Brain microvascular endothelial cell (primary cell): ENCODE measurements around the gene UHRF1.

Source experiments
- DNase-seq: peaks from one replicate; pipeline ENCODE4 v3.0.0-alpha.2; 2020
- H3K27ac ChIP-seq: fragments of 250-450 bp; sonication (Bioruptor Pico); 2 replicates; pipeline ENCODE4 v1.5.1; 2020; ENCODE audit warnings: mild to moderate bottlenecking, moderate library complexity
- H3K27me3 ChIP-seq: fragments of 250-450 bp; sonication (Bioruptor Pico); replicated peaks from 2 replicates; pipeline ENCODE4 v1.5.1; 2020; ENCODE audit warnings: mild to moderate bottlenecking
- H3K36me3 ChIP-seq: fragments of 250-450 bp; sonication (Bioruptor Pico); replicated peaks from 2 replicates; pipeline ENCODE4 v1.5.1; 2020; ENCODE audit warnings: mild to moderate bottlenecking
- H3K4me3 ChIP-seq: 2 replicates; pipeline ENCODE4 v1.5.1; 2011; ENCODE audit warnings: low read depth, mild to moderate bottlenecking, control low read depth, low read length, moderate library complexity
- CTCF ChIP-seq: IDR thresholded peaks from 2 replicates; pipeline ENCODE4 v1.5.1; 2011; ENCODE audit warnings: low read depth, mild to moderate bottlenecking, moderate library complexity, low read length, control low read depth, inconsistent platforms; ENCODE audit errors: missing control alignments
- in situ Hi-C: cut with HindIII; loops from 2 replicates; pipeline ENCODE4 v1.10.0; 2017; ENCODE audit warnings: low sequenced_read_pairs, low pct_ligation_motif_present

The UHRF1 gene

GRCh38 chr19:4909156-4909896 lies at the start of gene UHRF1:
Gene UHRF1, plus strand, starts transcription at chr19:4909501. Its CDS starts 1,385 bp downstream, at chr19:4910886.
- H3K4me3 ChIP-seq = peak within 1 kb of the TSS; percentile 63
- in situ Hi-C loops = no loop called here
- no peaks in the 10 kb centered on the region for H3K36me3 ChIP-seq
- peak within 1 kb of the TSS; percentile 89 for H3K27ac ChIP-seq
- DNase-seq = no peak
- no peak for TF ChIP-seq CTCF
- H3K27me3 ChIP-seq = no peaks in the 10 kb centered on the region

DNA sequence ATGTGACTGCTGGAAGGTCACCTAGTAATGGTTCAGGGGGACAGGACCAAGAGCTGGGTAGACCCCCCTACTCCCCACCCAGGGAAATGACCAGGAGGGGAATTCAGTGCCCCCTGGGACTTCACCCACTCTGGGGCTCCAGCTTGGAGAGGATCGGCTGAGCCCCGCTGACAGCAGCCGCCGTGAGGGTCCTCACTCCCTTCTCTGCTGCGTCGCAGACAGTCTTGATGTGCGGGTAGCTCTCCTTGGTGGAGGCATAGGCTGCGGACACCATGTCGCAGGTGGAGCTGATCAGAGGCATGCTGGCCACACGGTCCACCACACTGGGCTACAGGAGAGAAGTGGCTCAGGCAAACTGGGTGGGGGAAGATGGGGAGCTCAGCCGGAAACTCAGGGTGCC lies 49.6 kb upstream of the UHRF1 start:
- H3K4me3 ChIP-seq = no peak overlapping the region
- peaks cover 70% of the 10 kb centered on the region for H3K36me3 ChIP-seq
- in situ Hi-C loops = no loop called here

DNA sequence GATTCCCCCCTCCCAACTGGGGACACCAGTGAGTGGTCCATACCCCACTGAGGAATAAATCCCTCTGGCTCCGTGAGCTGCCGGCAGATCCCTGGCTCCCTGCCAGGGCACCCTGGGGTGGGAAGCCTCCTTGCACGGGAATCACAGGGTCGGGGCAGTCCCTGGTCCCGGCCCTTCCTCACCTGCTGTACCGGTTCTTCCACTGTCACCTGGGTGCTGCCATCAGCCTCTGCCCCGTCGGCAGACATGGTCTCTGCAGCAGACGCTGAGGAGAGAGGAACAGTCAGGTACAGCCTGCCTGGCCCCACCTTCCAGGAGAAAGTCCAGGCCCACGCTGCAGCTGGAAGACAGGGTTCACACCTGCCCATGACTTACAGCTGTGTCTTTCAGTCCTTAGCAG lies 48.2 kb upstream of the UHRF1 start:
- no peak for TF ChIP-seq CTCF
- no peaks in the 10 kb centered on the region for H3K27me3 ChIP-seq
- H3K27ac ChIP-seq = no peak overlapping the region
- DNase-seq = no peak
- no peak overlapping the region for H3K4me3 ChIP-seq
- in situ Hi-C loops = no loop called here
- H3K36me3 ChIP-seq = peaks cover 60% of the 10 kb centered on the region

More for the DNA sequence above, 49.6 kb upstream of the UHRF1 start:
- H3K27me3 ChIP-seq = no peaks in the 10 kb centered on the region
- H3K27ac ChIP-seq = no peak overlapping the region
- TF ChIP-seq CTCF = no peak
- DNase-seq = no peak

- Histone ChIP-seq H3K27ac (peak overlapping the region; percentile 4), H3K27me3 (no peaks in the 10 kb centered on the region), H3K4me3 (peak overlapping the region; percentile 79), H3K36me3 (peaks cover 13% of the 10 kb centered on the region)
- no peak for DNase-seq
- in situ Hi-C loops = no loop called here
- no peak for TF ChIP-seq CTCF
These were observed 42.5 kb upstream of the UHRF1 start for GRCh38 chr19:4866595-4867424.

GRCh38 chr19:4867534-4868285 lies 41.6 kb upstream of the UHRF1 start, which contains the start of gene PLIN3:
Gene PLIN3, minus strand, starts transcription at chr19:4867667. Its CDS starts 6,273 bp downstream, at chr19:4861394.
- peak within 1 kb of the TSS; percentile 79 for H3K4me3 ChIP-seq
- DNase-seq = peak; percentile 96
- TF ChIP-seq CTCF = no peak
- no peaks in the 10 kb centered on the region for H3K27me3 ChIP-seq
- in situ Hi-C loops = no loop called here
- H3K36me3 ChIP-seq = peaks cover 9% of the 10 kb centered on the region
- H3K27ac ChIP-seq = peak within 1 kb of the TSS; percentile 76
